Suppressor macrophage treated with lipopolysaccharide for 1 hour (primary cell): ENCODE measurements around the gene PACSIN3.

ENCODE experiments used
- DNase-seq, 3 donors: peaks; one replicate each; pipeline ENCODE4 v3.0.0-alpha.2; 2020 to 2022

Gene PACSIN3

DNA sequence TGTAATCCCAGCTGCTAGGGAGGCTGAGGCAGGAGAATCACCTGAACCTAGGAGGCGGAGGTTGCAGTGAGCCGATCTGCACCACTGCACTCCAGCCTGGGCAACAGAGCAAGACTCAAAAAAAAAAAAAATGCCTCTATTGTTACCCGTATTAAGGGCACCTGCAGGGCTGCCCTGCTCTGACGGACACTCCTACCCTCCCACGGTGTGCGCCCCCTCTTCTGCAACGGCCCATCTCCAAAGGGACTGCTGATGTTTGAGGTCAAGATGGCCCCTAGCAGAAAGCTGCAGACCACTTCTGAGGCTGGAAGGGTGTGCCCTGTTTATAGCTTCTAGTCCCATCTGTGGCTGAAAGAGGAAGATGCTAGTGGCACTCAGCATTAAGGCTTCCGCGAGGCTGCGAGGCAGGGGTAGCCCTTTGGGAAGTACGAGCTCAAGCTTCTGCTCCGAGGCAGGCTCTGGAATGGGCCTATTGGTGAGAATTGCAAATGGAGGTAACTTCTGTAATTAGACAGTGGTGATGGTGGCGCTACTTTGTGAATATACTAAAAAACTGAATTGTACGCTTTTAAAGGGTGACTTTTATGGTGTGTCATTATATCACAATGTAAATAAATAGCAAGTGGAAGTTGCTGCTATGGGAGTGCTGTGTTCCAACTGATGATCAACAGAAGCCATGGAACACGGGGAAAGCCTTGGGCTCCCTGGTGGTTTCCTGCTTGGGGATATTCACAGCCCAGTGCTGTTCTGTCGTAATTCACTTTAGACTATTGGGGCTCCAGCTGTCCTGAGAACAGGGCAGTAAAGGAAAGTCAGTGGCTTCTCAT is 33.9 kb downstream of the PACSIN3 start:
- peak in 1 of 3 donors; percentile 14 for DNase-seq

DNA sequence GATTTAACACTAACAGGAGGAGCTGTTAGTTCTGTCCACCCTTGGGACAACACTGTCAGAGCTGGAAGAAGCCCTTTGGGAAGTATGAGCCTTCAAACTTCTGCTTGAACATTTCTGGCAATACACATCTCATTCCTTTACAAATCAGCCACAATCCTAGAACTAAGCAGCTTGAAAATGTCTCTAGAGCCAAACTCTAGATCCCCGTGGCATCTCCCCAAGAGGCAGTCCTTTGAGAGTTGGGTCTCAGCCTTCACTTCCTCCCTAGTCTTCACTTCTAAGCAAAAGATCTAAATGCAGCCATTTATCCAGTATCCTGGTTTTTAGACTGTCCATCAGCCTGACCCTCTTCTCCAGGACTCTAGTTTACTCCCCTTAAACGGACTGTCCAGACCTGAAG is 36.5 kb downstream of the PACSIN3 start:
- DNase-seq: no peak

- no peak for DNase-seq
Observed at GRCh38 chr11:47148903-47149531, 37.2 kb downstream of the PACSIN3 start.

DNA sequence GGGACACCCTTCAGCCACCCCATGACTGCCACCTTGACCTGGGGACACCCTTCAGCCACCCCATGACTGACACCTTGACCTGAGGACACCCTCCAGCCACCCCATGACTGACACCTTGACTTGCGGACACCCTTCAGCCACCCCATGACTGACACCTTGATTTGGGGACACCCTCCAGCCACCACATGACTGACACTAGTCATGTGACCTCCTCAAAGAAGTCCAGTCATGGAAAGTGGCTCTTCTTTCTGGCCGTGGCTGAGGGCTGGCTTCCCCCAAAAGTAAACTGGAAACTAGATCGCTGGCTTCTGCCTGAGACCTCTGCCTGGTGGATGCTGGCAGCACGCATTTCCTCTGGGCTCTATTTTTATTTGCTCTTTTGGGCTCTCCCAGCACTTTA is 38.0 kb downstream of the PACSIN3 start:
- DNase-seq: no peak

DNA sequence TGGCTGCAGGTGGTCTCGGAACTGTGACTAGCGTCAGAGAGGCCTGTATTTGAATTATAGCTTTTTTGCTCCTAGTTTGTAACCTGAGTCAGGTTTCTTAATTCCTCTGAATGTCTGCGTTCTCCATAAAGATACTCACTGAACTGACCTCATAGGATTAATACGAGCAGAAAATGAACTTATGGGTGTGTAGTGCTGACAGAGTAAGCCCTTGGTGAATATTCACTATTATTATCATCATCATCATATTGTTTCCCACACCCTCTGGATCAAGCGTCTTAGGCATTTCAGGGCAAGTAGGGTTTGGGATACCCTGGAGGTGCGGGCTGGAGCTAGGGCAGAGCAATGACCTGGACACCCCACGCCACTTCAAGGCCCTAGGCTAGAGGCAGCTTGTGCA is 38.6 kb downstream of the PACSIN3 start:
- no peak for DNase-seq

- DNase-seq: no peak
Observed at GRCh38 chr11:47147250-47147649, 39.0 kb downstream of the PACSIN3 start.

DNA sequence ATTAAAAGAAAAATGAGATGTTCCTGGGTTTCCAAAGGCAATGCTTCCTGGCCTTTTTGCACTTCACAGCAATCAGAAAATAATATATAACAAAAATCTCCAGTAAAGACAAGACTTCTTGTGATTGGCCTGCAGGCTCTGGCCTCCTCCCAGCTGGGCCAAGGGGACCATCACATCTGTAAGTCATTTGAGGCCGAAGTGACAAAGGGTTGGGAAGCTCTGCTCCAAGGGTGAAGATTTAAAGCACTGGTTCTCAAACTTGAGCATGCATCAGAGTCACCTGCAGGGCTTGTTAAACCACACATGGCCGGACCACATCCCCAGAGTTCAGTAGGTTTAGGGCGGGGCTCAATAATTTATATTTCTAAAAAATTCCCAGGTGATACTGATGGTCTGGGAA is 41.7 kb downstream of the PACSIN3 start:
- no peak for DNase-seq

GRCh38 chr11:47143322-47143721 is 42.9 kb downstream of the PACSIN3 start:
- DNase-seq: no peak

DNA sequence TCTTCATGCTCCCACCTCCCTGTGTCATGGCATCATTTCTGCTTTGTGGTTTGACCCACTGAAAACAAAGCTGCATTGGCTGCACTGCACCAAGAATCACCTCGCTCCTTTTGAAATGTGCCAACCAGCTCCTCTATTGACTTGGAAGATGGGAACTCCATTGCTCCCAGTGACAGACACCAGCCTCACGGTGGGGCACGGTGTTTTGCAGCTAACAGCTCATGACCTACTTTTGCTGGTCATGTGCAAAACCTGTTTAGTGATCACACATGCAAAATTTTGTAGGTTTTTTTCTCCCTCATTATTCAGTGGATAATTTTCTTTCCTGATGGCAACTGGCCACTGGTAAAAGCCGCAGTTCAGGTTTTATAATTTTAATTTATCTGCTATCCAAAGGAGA is 46.4 kb downstream of the PACSIN3 start:
- no peak for DNase-seq

GRCh38 chr11:47137476-47137875 is 48.8 kb downstream of the PACSIN3 start:
- no peak for DNase-seq

DNA sequence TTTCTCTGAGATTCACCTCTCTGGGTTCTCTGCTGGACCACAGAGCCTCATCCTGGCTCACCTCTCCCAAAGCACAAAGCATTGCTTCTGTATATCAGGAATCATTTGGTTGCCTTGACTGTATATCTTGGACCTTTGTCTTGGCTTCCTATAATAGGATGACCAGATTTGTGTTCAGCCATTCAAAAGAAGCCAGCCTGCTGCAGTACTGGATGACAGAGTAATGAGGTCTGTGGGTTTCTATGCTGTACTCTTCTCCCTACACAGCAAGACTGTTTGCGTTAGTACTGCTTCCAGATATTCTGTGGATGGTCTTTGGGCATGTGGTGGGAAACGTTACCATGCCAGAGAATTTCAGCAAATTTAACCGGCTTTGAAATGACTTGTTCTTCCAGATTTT is 49.3 kb downstream of the PACSIN3 start:
- DNase-seq: no peak

GRCh38 chr11:47136327-47136726 is 49.9 kb downstream of the PACSIN3 start:
- DNase-seq: no peak

- DNase-seq: no peak
Observed at GRCh38 chr11:47132981-47133380, 53.3 kb downstream of the PACSIN3 start.

DNA sequence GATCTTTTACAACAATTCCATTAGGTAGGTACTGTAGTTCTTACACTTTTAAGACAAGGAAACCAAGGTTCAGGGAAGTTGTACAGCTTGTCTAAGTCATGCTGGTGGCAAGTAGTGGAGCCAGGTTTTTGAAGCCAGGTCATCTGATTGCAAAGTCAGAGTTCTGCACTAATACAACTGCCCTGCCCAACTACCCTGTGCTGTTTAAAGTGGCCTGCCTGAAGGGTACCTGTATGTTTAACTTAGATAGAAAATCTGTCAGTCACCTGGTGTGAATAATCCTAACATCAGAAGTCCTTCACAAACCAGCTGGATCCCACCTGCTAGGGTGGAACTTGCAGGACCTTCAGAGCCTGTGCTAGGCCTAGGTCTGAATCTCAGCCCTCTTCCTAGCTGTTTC is 53.7 kb downstream of the PACSIN3 start:
- no peak for DNase-seq

DNA sequence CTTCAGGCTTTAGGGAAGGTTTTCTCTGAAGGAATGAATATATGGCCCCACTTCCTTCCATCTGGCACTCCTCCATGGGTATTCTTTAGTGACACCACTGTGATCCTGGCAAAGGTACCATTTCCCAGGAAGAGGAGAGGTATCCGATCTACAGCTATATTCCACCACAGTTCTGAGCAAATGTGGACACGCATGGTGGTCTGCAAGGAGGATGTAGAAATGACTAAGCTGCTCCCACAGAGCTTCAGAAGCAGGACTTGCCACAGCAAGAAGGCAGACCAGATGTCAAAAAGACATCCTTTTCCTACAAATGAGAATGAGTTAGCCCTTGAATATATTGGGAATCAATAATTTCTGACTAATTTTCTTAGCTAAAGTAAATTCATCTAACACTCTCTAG is 55.1 kb downstream of the PACSIN3 start:
- no peak for DNase-seq

DNA sequence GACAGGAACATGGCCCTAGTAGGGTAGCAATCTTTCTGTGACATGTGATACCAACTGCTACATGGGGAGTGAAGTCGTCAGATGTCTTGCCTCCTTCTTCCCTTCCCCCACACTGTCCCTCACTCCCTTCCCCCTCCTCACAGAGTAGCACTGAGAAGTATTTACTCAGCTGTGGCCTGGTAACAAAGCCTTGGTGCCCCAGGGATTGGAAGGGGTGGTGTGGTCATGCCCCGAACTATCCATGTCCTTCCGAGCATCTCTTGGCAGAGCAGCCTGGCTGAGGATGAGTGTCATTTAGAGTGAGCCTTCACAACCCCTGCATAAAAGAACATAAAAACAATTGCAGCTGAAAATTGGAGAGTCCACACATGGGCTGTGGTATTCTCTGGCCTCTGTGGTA is 55.7 kb downstream of the PACSIN3 start:
- no peak for DNase-seq
